Epithelial cell of proximal tubule (primary cell): ENCODE measurements around the gene GSTCD. TPM values are rescaled to one million over a fixed set of nuclear protein-coding genes. Genes with fewer than 3 reads are reported as not detected.
"Not testable (repeated sequence)": the region's sequence is repeated elsewhere in the genome, so short reads cannot be mapped to it uniquely, and the experiment has no call there.

ENCODE experiments used
- DNase-seq: peaks from one replicate; pipeline ENCODE4 v3.0.0-alpha.2; 2011; ENCODE audit warnings: low read depth
- H3K4me3 ChIP-seq: 2 replicates; pipeline ENCODE4 v1.5.1; 2011; ENCODE audit warnings: low read depth, mild to moderate bottlenecking, low read length
- CTCF ChIP-seq: conservative IDR thresholded peaks from 2 replicates; pipeline ENCODE4 v1.5.1; 2012; ENCODE audit warnings: low read depth, mild to moderate bottlenecking, low read length
- total RNA-seq: library from RNA; depleted of rRNA; stranded (reverse); fragments of >200 nt; gene quantifications from 2 replicates; pipeline ENCODE4 v1.2.3, GENCODE V29; 2015

GSTCD gene
- total RNA-seq, 1 donor from 2014 or later = 28.8 TPM

GRCh38 chr4:105836537-105836936, 128.0 kb downstream of the GSTCD start:
- TF ChIP-seq CTCF = no peak
- no peak overlapping the region for H3K4me3 ChIP-seq
- no peak for DNase-seq

GRCh38 chr4:105837037-105837436, 128.5 kb downstream of the GSTCD start:
- TF ChIP-seq CTCF = no peak
- no peak overlapping the region for H3K4me3 ChIP-seq
- DNase-seq = no peak

GRCh38 chr4:105838082-105838481, 129.5 kb downstream of the GSTCD start:
- no peak overlapping the region for H3K4me3 ChIP-seq
- no peak for TF ChIP-seq CTCF
- no peak for DNase-seq

GRCh38 chr4:105840426-105841174, 132.0 kb downstream of the GSTCD start:
- DNase-seq = no peak
- no peak overlapping the region for H3K4me3 ChIP-seq
- no peak for TF ChIP-seq CTCF

GRCh38 chr4:105843941-105844340, 135.4 kb downstream of the GSTCD start:
- no peak overlapping the region for H3K4me3 ChIP-seq
- TF ChIP-seq CTCF = no peak
- no peak for DNase-seq

- DNase-seq = no peak
- no peak for TF ChIP-seq CTCF
- H3K4me3 ChIP-seq = no peak overlapping the region
These were observed 137.0 kb downstream of the GSTCD start for GRCh38 chr4:105845559-105845958.

GRCh38 chr4:105848359-105848758, 139.8 kb downstream of the GSTCD start:
- not testable (repeated sequence) for DNase-seq, H3K4me3 ChIP-seq
